Mammary epithelial cell (primary cell): ENCODE measurements around the gene PPIL3.

ENCODE experiments used
- CTCF ChIP-seq, 2 donors: IDR thresholded peaks in 1 of 2; conservative IDR thresholded peaks in 1 of 2; 2 replicates each; pipeline ENCODE4 v1.5.1; 2011 to 2012; ENCODE audit warnings: inconsistent platforms in 2 of 2, low read length in 2 of 2, mild to moderate bottlenecking in 2 of 2, control low read depth in 1 of 2, low read depth in 1 of 2; ENCODE audit not compliant: insufficient read depth in 1 of 2; ENCODE audit errors: extremely low read depth in 1 of 2
- EZH2 ChIP-seq: IDR thresholded peaks from 2 replicates; pipeline ENCODE4 v1.6.1; 2012; ENCODE audit warnings: low read length, inconsistent platforms, borderline replicate concordance

- no peak for TF ChIP-seq CTCF (conservative IDR thresholded peaks at IDR 0.05 in 1 of 2, IDR thresholded peaks at IDR 0.05 in 1 of 2; ENCODE audit: extremely low read depth in 1 of 2, insufficient read depth in 1 of 2, low read depth in 1 of 2, low read length in 2 of 2)
- no peak for TF ChIP-seq EZH2
These were observed 24.8 kb upstream of the PPIL3 start for GRCh38 chr2:200913654-200914053.
